ENCODE data around the gene RNF175.

DNA sequence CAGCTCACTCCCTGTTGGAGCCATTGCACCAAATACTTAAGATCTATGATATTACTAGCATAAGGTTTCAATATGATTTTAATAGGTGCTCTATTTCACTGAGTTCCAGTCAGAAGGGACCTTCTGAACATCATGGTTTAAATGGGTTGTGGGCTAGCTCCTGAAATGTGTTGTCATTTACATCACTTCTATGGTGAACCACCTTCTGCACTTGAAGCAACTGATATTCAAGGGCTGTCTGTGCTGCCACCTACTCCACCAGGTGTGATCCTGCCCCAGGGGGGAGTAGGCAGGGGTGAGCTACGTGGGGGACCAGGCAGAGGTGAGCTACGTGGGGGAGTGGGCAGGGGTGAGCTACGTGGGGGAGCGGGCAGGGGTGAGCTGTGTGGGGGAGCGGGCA is 35.2 kb downstream of the RNF175 start:
- TF ChIP-seq EZH2phosphoT487 (conservative IDR thresholded peaks at IDR 0.05; ENCODE audit: low read length) (no peak), CTCF (IDR thresholded peaks at IDR 0.05; ENCODE audit: insufficient read depth, low read length, poor library complexity, severe bottlenecking) (no peak)

All from SU-DHL-6 (cell line).